Measurements from ENCODE around the gene HLA-DPA1. TPM values are rescaled to one million over a fixed set of nuclear protein-coding genes. Genes with fewer than 3 reads are reported as not detected.

The HLA-DPA1 gene
- total RNA-seq, 1 experiment from 2014 or later, result not detected

- peak; percentile 64 for DNase-seq (ENCODE audit: unreplicated experiment)
- H3K4me1 Mint-ChIP-seq (ENCODE audit: insufficient read depth, unreplicated experiment), result no peaks in the 10 kb centered on the region
- CTCF ChIA-PET, result interaction anchor here (0.9 kb wide), 1 partner anchor 91 kb away, joined by 3 read pairs; no protein-coding TSS in a partner anchor
- intact Hi-C loops (cut with micrococcal nuclease), result no loop called here
- H3K9me3 Mint-ChIP-seq (ENCODE audit: unreplicated experiment), result no peaks in the 10 kb centered on the region
- H3K27me3 Mint-ChIP-seq (ENCODE audit: insufficient read depth, unreplicated experiment), result peaks cover 89% of the 10 kb centered on the region
- H3K36me3 Mint-ChIP-seq (ENCODE audit: insufficient read depth, unreplicated experiment), result no peaks in the 10 kb centered on the region
- TF ChIP-seq, protein P1, sequence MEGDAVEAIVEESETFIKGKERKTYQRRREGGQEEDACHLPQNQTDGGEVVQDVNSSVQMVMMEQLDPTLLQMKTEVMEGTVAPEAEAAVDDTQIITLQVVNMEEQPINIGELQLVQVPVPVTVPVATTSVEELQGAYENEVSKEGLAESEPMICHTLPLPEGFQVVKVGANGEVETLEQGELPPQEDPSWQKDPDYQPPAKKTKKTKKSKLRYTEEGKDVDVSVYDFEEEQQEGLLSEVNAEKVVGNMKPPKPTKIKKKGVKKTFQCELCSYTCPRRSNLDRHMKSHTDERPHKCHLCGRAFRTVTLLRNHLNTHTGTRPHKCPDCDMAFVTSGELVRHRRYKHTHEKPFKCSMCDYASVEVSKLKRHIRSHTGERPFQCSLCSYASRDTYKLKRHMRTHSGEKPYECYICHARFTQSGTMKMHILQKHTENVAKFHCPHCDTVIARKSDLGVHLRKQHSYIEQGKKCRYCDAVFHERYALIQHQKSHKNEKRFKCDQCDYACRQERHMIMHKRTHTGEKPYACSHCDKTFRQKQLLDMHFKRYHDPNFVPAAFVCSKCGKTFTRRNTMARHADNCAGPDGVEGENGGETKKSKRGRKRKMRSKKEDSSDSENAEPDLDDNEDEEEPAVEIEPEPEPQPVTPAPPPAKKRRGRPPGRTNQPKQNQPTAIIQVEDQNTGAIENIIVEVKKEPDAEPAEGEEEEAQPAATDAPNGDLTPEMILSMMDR (IDR thresholded peaks at IDR 0.05; ENCODE audit: unreplicated experiment), result no peak
- H3K4me3 Mint-ChIP-seq (ENCODE audit: unreplicated experiment), result no peak within 1 kb of the TSS
- H3K27ac Mint-ChIP-seq (ENCODE audit: low read depth, unreplicated experiment), result no peak within 1 kb of the TSS
- POLR2A ChIA-PET, result interaction anchor here (0.6 to 1.0 kb wide), 3 partner anchors 12 to 342 kb away, joined by 3 read pairs; partner anchors contain the start of gene CUTA
- BruUV-seq (replicated peaks), result no TSS peak
Observed at GRCh38 chr6:33075568-33076405, 2.3 kb upstream of the HLA-DPA1 start, which contains the start of gene HLA-DPB1. HLA-DPB1 (plus strand) TSS chr6:33075990; CDS start chr6:33076042, 52 bp downstream.

- TF ChIP-seq, protein P1 (IDR thresholded peaks at IDR 0.05; ENCODE audit: unreplicated experiment), result no peak
- no peak overlapping the region for H3K4me3 Mint-ChIP-seq (ENCODE audit: unreplicated experiment)
- ChIA-PET POLR2A (interaction anchor here (0.6 to 1.0 kb wide), 2 partner anchors 13 to 343 kb away, joined by 3 read pairs; partner anchors contain the start of gene CUTA), CTCF (interaction anchor here (0.9 kb wide), 1 partner anchor 91 kb away, joined by 3 read pairs; no protein-coding TSS in a partner anchor)
- DNase-seq (ENCODE audit: unreplicated experiment), result no peak
- H3K27ac Mint-ChIP-seq (ENCODE audit: low read depth, unreplicated experiment), result no peak overlapping the region
- no TSS peak for BruUV-seq (replicated peaks)
- H3K36me3 Mint-ChIP-seq (ENCODE audit: insufficient read depth, unreplicated experiment), result no peaks in the 10 kb centered on the region
- peaks cover 89% of the 10 kb centered on the region for H3K27me3 Mint-ChIP-seq (ENCODE audit: insufficient read depth, unreplicated experiment)
- H3K4me1 Mint-ChIP-seq (ENCODE audit: insufficient read depth, unreplicated experiment), result no peaks in the 10 kb centered on the region
- no peaks in the 10 kb centered on the region for H3K9me3 Mint-ChIP-seq (ENCODE audit: unreplicated experiment)
- intact Hi-C loops (cut with micrococcal nuclease), result no loop called here
Observed at GRCh38 chr6:33075208-33075567, 1.7 kb upstream of the HLA-DPA1 start.

DNA sequence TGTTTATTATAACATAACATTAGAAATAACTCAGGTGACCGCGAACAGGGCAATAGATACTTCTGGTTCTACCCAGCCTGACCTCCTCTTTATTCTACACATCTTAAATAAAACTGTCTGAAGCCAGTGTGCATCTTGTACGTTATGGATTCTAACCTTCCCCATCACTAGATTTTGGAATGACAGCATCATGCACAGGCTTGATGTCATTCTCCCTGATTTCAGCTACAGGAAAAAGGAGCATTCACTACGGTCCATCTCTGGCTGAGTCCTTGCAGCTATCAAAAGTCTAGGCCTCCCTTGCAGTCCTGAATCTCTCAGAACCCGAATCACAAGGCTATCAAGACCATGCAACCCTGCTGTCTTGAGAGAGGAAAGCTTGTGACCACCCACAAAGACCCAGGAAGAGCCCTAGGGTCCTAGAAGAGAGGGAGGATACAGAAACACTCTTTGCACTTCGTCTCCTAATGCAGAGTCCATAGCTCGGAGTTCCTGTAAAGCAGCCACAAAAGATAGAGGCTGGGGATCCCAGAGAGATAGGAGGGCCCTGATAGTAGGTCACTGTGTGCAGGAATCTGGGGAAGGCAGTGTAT, 845 bp downstream of the HLA-DPA1 start:
- Mint-ChIP-seq H3K4me3 (ENCODE audit: unreplicated experiment) (no peak overlapping the region), H3K27ac (ENCODE audit: low read depth, unreplicated experiment) (no peak overlapping the region), H3K4me1 (ENCODE audit: insufficient read depth, unreplicated experiment) (no peaks in the 10 kb centered on the region), H3K27me3 (ENCODE audit: insufficient read depth, unreplicated experiment) (peaks cover 89% of the 10 kb centered on the region), H3K36me3 (ENCODE audit: insufficient read depth, unreplicated experiment) (no peaks in the 10 kb centered on the region), H3K9me3 (ENCODE audit: unreplicated experiment) (peaks cover 4% of the 10 kb centered on the region)
- TF ChIP-seq, protein P1 (IDR thresholded peaks at IDR 0.05; ENCODE audit: unreplicated experiment), result no peak
- no TSS peak for BruUV-seq (replicated peaks)
- CTCF ChIA-PET, result no interaction called here
- intact Hi-C loops (cut with micrococcal nuclease), result no loop called here
- no peak for DNase-seq (ENCODE audit: unreplicated experiment)
- POLR2A ChIA-PET, result interaction anchor here (0.6 kb wide), 1 partner anchor 88 kb away, joined by 3 read pairs; no protein-coding TSS in a partner anchor

DNA sequence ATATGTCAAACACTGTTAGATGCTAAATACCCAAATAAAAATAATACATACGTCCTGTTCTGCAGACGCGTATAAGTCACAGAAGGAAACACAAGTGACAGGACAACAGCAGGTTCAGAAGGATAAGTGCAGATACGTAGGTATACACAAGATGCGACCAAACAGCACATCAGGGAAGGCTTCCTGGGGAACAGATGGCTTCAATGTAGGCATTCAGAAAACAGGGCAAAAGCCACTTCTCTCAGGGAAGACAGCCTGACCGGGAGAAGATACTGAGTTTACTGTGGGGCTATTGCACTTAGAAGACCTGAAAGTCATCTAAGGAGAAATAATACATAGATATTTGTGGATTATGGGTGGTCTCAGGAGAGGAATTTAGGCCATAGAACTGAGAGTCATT, 1.9 kb downstream of the HLA-DPA1 start:
- Mint-ChIP-seq H3K27ac (ENCODE audit: low read depth, unreplicated experiment) (no peak overlapping the region), H3K27me3 (ENCODE audit: insufficient read depth, unreplicated experiment) (peaks cover 91% of the 10 kb centered on the region), H3K9me3 (ENCODE audit: unreplicated experiment) (peaks cover 10% of the 10 kb centered on the region), H3K4me1 (ENCODE audit: insufficient read depth, unreplicated experiment) (no peaks in the 10 kb centered on the region), H3K4me3 (ENCODE audit: unreplicated experiment) (no peak overlapping the region), H3K36me3 (ENCODE audit: insufficient read depth, unreplicated experiment) (no peaks in the 10 kb centered on the region)
- no TSS peak for BruUV-seq (replicated peaks)
- ChIA-PET CTCF (no interaction called here), POLR2A (interaction anchor here (0.6 kb wide), 1 partner anchor 13 kb away, joined by 5 read pairs; no protein-coding TSS in a partner anchor)
- TF ChIP-seq, protein P1 (IDR thresholded peaks at IDR 0.05; ENCODE audit: unreplicated experiment), result no peak
- intact Hi-C loops (cut with micrococcal nuclease), result no loop called here
- no peak for DNase-seq (ENCODE audit: unreplicated experiment)
